Activated naive CD4-positive, alpha-beta T cell treated with anti-CD3 and anti-CD28 coated beads, Interleukin-2, amount 50 U/mL, for 72 hours (primary cell): ENCODE data around the gene GPR37. TPM values are rescaled to one million over a fixed set of nuclear protein-coding genes. Genes with fewer than 3 reads are reported as not detected.

Experiments
- ATAC-seq, 2 donors: fragments of 150-1000 bp; cut with Tn5 transposase; 2 replicates each; pipeline ENCODE4 v1.10.0; 2021; ENCODE audit warnings: mild to moderate bottlenecking in 2 of 2, moderate library complexity in 2 of 2
- DNase-seq, 2 donors: peaks; one replicate each; pipeline ENCODE4 v3.0.0; 2021 to 2022; ENCODE audit warnings: low spot score in 2 of 2
- H3K27ac Mint-ChIP-seq, 2 donors: one replicate each; pipeline ENCODE4 v1.8.0; 2022; ENCODE audit warnings: mild to moderate bottlenecking in 2 of 2, mixed read lengths in 2 of 2
- H3K36me3 Mint-ChIP-seq, 2 donors: one replicate each; pipeline ENCODE4 v1.8.0; 2022; ENCODE audit warnings: mixed read lengths in 2 of 2
- H3K9me3 Mint-ChIP-seq, 2 donors: one replicate each; pipeline ENCODE4 v1.8.0; 2022; ENCODE audit warnings: mixed read lengths in 2 of 2
- total RNA-seq, 2 donors: library from RNA; stranded (reverse); gene quantifications; one replicate each; pipeline ENCODE4 v1.2.3, GENCODE V29; 2022

GPR37 gene, protein sequence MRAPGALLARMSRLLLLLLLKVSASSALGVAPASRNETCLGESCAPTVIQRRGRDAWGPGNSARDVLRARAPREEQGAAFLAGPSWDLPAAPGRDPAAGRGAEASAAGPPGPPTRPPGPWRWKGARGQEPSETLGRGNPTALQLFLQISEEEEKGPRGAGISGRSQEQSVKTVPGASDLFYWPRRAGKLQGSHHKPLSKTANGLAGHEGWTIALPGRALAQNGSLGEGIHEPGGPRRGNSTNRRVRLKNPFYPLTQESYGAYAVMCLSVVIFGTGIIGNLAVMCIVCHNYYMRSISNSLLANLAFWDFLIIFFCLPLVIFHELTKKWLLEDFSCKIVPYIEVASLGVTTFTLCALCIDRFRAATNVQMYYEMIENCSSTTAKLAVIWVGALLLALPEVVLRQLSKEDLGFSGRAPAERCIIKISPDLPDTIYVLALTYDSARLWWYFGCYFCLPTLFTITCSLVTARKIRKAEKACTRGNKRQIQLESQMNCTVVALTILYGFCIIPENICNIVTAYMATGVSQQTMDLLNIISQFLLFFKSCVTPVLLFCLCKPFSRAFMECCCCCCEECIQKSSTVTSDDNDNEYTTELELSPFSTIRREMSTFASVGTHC
- not detected for total RNA-seq

DNA sequence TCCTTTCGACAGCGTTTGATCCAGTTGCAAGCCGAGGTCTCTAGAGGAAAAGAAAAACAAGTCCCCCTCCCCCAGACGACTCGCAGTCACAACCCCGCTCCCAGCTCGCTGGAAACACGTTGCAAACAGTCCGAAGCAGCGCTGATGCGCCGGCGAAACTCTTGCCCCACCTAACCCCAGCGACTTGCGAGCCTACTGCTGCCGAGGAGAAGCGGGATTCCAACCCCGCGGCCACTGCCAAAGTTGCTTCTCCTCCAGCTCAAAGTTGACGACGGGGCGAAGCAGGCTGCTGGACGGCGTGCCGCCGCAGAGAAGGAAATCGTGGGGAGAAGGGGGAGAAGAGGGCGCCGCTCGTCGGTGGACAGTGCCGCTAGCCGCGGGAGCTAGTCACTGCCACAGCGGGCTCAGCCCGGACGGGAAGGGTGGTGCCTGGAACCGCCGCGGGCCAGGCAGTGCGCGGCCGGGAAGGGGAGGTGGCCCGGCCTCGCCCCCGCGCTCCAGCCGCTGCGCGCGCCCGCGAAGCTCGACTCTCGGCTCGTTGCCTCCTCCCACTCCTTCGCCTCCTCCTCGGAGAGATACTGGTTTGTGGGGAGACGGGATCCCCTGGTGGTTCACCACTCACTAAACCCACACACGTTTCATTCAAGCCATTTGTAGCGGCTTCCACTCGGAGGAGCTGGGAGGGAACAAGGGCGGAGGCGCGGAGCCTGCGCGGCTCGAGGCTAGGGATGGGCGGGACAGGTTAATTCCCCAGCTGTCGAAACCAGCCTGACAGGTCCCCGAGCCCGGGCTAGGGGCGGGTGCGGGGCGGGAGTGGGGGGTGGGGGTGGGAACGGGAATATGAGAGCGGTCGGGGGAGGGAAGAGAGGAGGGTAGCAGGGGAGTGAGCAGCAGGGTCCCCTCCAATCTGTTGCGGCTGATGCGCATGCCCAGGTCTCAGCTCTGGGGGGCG lies at the start of gene GPR37:
GPR37 (minus strand) TSS at position 392 of the 952 bp plus-strand sequence. CDS start 816 bp downstream, outside the sequence.
- peak; percentile 80 to 88 for ATAC-seq
- peak; percentile 34 to 56 for DNase-seq
- Mint-ChIP-seq H3K27ac (peak within 1 kb of the TSS in 1 of 2 donors; percentile 83), H3K36me3 (peaks cover 8 to 15% of the 10 kb centered on the region in 2 donors), H3K9me3 (no peaks in the 10 kb centered on the region)

- H3K9me3 Mint-ChIP-seq = peaks cover 0 to 5% of the 10 kb centered on the region in 2 donors
- no peaks in the 10 kb centered on the region for H3K36me3 Mint-ChIP-seq
These were observed 48.6 kb upstream of the GPR37 start for GRCh38 chr7:124813994-124814798.

DNA sequence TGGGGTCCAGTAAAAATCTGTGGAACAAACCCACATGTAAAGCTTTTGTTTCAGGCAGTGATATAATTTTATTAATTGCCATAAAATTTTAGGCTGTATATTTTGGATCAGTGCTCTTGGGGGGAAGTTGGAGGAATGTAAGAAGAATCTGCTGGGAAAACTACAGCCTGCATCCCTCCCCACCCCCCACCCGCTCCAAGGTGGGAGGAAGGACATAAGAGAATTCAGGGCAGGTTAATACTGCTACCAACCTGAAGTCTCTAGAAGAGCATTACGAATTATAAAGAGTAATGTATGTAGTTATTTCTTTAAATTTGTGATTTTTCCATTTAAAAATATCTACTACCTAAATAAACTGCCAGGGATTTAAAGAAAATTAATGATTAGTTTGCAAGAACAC lies 47.2 kb upstream of the GPR37 start:
- peaks cover 0 to 5% of the 10 kb centered on the region in 2 donors for H3K9me3 Mint-ChIP-seq
- ATAC-seq (no peak), DNase-seq (no peak)
- no peak overlapping the region for H3K27ac Mint-ChIP-seq
- H3K36me3 Mint-ChIP-seq = no peaks in the 10 kb centered on the region

More at GRCh38 chr7:124813994-124814798, 48.6 kb upstream of the GPR37 start:
- DNase-seq (no peak), ATAC-seq (no peak)
- no peak overlapping the region for H3K27ac Mint-ChIP-seq

GRCh38 chr7:124811341-124811740 lies 45.7 kb upstream of the GPR37 start:
- no peaks in the 10 kb centered on the region for H3K9me3 Mint-ChIP-seq
- ATAC-seq (no peak), DNase-seq (no peak)
- H3K36me3 Mint-ChIP-seq = no peaks in the 10 kb centered on the region
- H3K27ac Mint-ChIP-seq = no peak overlapping the region

- ATAC-seq = no peak
These were observed 45.0 kb upstream of the GPR37 start for GRCh38 chr7:124810605-124811004.

DNA sequence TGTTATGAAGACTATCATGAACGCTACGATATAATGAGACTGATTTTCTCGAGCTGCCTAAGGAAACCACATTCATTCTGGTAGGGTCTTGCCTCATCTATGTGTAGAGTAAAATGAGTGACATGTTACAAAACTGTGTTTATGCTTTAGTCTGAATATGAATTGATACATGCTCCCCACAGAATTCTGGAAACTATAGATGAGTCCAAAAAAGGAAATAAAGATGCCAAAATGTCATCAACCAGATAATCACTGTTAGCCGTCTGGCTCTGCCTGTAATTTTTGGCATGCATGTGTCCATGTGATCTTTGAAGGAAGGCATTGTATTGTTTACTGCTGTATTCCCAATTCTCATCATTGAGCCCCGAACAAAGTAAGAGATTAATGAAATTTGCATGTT lies 42.6 kb upstream of the GPR37 start:
- DNase-seq = no peak
- no peak overlapping the region for H3K27ac Mint-ChIP-seq
- ATAC-seq = no peak
- H3K9me3 Mint-ChIP-seq = no peaks in the 10 kb centered on the region
- no peaks in the 10 kb centered on the region for H3K36me3 Mint-ChIP-seq

More at GRCh38 chr7:124810605-124811004, 45.0 kb upstream of the GPR37 start:
- Mint-ChIP-seq H3K9me3 (no peaks in the 10 kb centered on the region), H3K27ac (no peak overlapping the region), H3K36me3 (no peaks in the 10 kb centered on the region)
- DNase-seq = no peak

DNA sequence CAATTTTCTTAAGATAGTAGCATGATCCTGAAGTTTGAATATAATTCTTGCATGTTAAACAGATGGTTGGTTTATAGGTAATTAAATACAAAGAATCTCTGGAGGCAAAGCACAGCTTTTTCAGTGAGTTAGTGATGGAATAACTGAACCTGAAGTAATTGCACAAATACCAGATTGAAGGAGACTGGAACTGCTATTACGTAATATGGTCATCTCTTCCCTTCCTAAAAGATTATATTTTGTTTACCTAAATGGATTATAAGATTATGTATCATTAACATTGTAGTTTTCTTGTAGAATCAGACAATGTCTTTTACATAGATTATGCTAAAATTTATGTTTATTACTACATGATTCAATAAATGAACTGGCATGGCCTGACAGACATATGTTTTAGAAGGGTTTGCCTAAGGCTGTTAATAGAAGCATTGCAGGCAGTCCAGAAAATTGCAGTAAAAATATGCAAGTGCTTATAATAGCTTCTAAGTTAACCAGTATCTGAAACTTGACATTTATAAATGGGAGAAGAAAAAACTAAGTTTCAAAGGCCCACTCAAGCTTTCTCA lies 35.8 kb upstream of the GPR37 start:
- Mint-ChIP-seq H3K27ac (no peak overlapping the region), H3K36me3 (peaks cover 0 to 2% of the 10 kb centered on the region in 2 donors), H3K9me3 (peaks cover 2 to 3% of the 10 kb centered on the region in 2 donors)
- ATAC-seq (no peak), DNase-seq (no peak)

GRCh38 chr7:124800386-124800785 lies 34.8 kb upstream of the GPR37 start:
- H3K9me3 Mint-ChIP-seq = peaks cover 7 to 11% of the 10 kb centered on the region in 2 donors
- no peak overlapping the region for H3K27ac Mint-ChIP-seq
- no peak for ATAC-seq
- DNase-seq = no peak
- H3K36me3 Mint-ChIP-seq = peaks cover 0 to 6% of the 10 kb centered on the region in 2 donors

- H3K9me3 Mint-ChIP-seq = peaks cover 7 to 11% of the 10 kb centered on the region in 2 donors
- no peak overlapping the region for H3K27ac Mint-ChIP-seq
- H3K36me3 Mint-ChIP-seq = peaks cover 0 to 6% of the 10 kb centered on the region in 2 donors
- DNase-seq = no peak
- no peak for ATAC-seq
These were observed 33.9 kb upstream of the GPR37 start for GRCh38 chr7:124799448-124799847.

- no peak for ATAC-seq
- peaks cover 0 to 6% of the 10 kb centered on the region in 2 donors for H3K36me3 Mint-ChIP-seq
- DNase-seq = no peak
These were observed 31.2 kb upstream of the GPR37 start for GRCh38 chr7:124796771-124797170.

GRCh38 chr7:124792696-124793095 lies 27.1 kb upstream of the GPR37 start:
- Mint-ChIP-seq H3K9me3 (peaks cover 7 to 11% of the 10 kb centered on the region in 2 donors), H3K27ac (no peak overlapping the region), H3K36me3 (peaks cover 0 to 6% of the 10 kb centered on the region in 2 donors)
- ATAC-seq (no peak), DNase-seq (no peak)

More at GRCh38 chr7:124796771-124797170, 31.2 kb upstream of the GPR37 start:
- peaks cover 7 to 11% of the 10 kb centered on the region in 2 donors for H3K9me3 Mint-ChIP-seq
- H3K27ac Mint-ChIP-seq = no peak overlapping the region

GRCh38 chr7:124792002-124792401 lies 26.4 kb upstream of the GPR37 start:
- no peak overlapping the region for H3K27ac Mint-ChIP-seq
- DNase-seq = no peak
- H3K36me3 Mint-ChIP-seq = peaks cover 0 to 6% of the 10 kb centered on the region in 2 donors
- no peak for ATAC-seq
- peaks cover 3 to 11% of the 10 kb centered on the region in 2 donors for H3K9me3 Mint-ChIP-seq

GRCh38 chr7:124791426-124791825 lies 25.8 kb upstream of the GPR37 start:
- peaks cover 0 to 4% of the 10 kb centered on the region in 2 donors for H3K36me3 Mint-ChIP-seq
- H3K27ac Mint-ChIP-seq = no peak overlapping the region
- peaks cover 3 to 9% of the 10 kb centered on the region in 2 donors for H3K9me3 Mint-ChIP-seq
- DNase-seq (no peak), ATAC-seq (no peak)

- H3K36me3 Mint-ChIP-seq = no peaks in the 10 kb centered on the region
- H3K9me3 Mint-ChIP-seq = peaks cover under 1 to 2% of the 10 kb centered on the region in 2 donors
- ATAC-seq (no peak), DNase-seq (no peak)
- no peak overlapping the region for H3K27ac Mint-ChIP-seq
These were observed 25.1 kb upstream of the GPR37 start for GRCh38 chr7:124790645-124791044.

GRCh38 chr7:124785994-124786393 lies 20.4 kb upstream of the GPR37 start:
- Mint-ChIP-seq H3K27ac (no peak overlapping the region), H3K36me3 (no peaks in the 10 kb centered on the region), H3K9me3 (no peaks in the 10 kb centered on the region)
- ATAC-seq (no peak), DNase-seq (no peak)
